ENCODE measurements around the gene MYOM1. TPM values are rescaled to one million over a fixed set of nuclear protein-coding genes. Genes with fewer than 3 reads are reported as not detected.

The MYOM1 gene
- total and polyA plus RNA-seq, 2 donors (not counting 3 experiments of a cell fraction or from before 2014, with no cell fraction given): 0.08 TPM; not detected in 1

GRCh38 chr18:3054780-3055179 lies 165.0 kb downstream of the MYOM1 start:
- H3K4me1 ChIP-seq (ENCODE audit: control insufficient read depth, extremely low read depth, insufficient read depth, low read length): no peaks in the 10 kb centered on the region
- H3K27me3 ChIP-seq (ENCODE audit: control insufficient read depth in 2 of 2, insufficient read depth in 2 of 2, low read length in 2 of 2): no peaks in the 10 kb centered on the region
- BruUV-seq (replicated peaks): no TSS peak
- no peaks in the 10 kb centered on the region for H3K9me1 ChIP-seq (replicated peaks; ENCODE audit: control insufficient read depth, extremely low read depth, insufficient read depth, low read length)
- CTCF ChIA-PET: interaction anchor here (1.1 to 2.2 kb wide), 3 partner anchors 9 to 97 kb away, joined by 3 to 6 read pairs (median 5); no protein-coding TSS in a partner anchor
- no peaks in the 10 kb centered on the region for H4K20me1 ChIP-seq (replicated peaks; ENCODE audit: control insufficient read depth, extremely low read depth, insufficient read depth, low read length)
- intact Hi-C loops (cut with micrococcal nuclease): no loop called here
- TF ChIP-seq FOS (IDR thresholded peaks at IDR 0.05; ENCODE audit: borderline replicate concordance, insufficient read depth, low read length): no peak
- TF ChIP-seq, protein P1, sequence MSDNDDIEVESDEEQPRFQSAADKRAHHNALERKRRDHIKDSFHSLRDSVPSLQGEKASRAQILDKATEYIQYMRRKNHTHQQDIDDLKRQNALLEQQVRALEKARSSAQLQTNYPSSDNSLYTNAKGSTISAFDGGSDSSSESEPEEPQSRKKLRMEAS (IDR thresholded peaks at IDR 0.05; ENCODE audit: insufficient read depth, insufficient read length): no peak
- no peak for TF ChIP-seq POLR2AphosphoS5 (IDR thresholded peaks at IDR 0.05; ENCODE audit: insufficient read depth, low read depth, low read length)
- no peak for TF ChIP-seq MYC (IDR thresholded peaks at IDR 0.05; ENCODE audit: low read depth, low read length)
- TF ChIP-seq JUN (IDR thresholded peaks at IDR 0.05; ENCODE audit: borderline replicate concordance, insufficient read depth, insufficient read length, low read depth): no peak
- TF ChIP-seq POLR2A (IDR thresholded peaks at IDR 0.05; ENCODE audit: low read depth, low read length): no peak
- TF ChIP-seq GATA2 (IDR thresholded peaks at IDR 0.05; ENCODE audit: insufficient read depth, insufficient read length, low read depth, low read length): no peak
- no peak for TF ChIP-seq CTCF (IDR thresholded peaks at IDR 0.05; ENCODE audit: extremely low read depth in 1 of 2, insufficient read depth in 1 of 2, low read depth in 1 of 2, low read length in 2 of 2)
- no peak for TF ChIP-seq EZH2 (IDR thresholded peaks at IDR 0.05; ENCODE audit: borderline replicate concordance, low read depth, low read length, severe bottlenecking)
- FAIRE-seq (no peak), DNase-seq (ENCODE audit: low read depth, low spot score) (no peak)
- no peak overlapping the region for H3K9ac ChIP-seq (replicated peaks; ENCODE audit: extremely low read depth, insufficient read depth, low read length)
- H3K36me3 ChIP-seq (ENCODE audit: control insufficient read depth in 2 of 2, extremely low read depth in 1 of 2, insufficient read depth in 2 of 2, low read length in 2 of 2): no peaks in the 10 kb centered on the region
- H2AFZ ChIP-seq (ENCODE audit: low read depth, low read length): no peak overlapping the region
- no peak overlapping the region for H3K4me2 ChIP-seq (ENCODE audit: insufficient read depth, low read length)
- dilution Hi-C loops (cut with MboI; ENCODE audit: extremely low pct_ligation_motif_present, low sequenced_read_pairs): no loop called here
- no peaks in the 10 kb centered on the region for H3K9me3 ChIP-seq (replicated peaks; ENCODE audit: control insufficient read depth, insufficient read depth, low read length)
- no peak overlapping the region for H3K27ac ChIP-seq (ENCODE audit: insufficient read depth, low read depth, low read length)
- H3K79me2 ChIP-seq (ENCODE audit: control insufficient read depth, insufficient read depth, low read length): no peaks in the 10 kb centered on the region
- POLR2A ChIA-PET: no interaction called here
- no peak overlapping the region for H3K4me3 ChIP-seq (replicated peaks in 1 of 3; ENCODE audit: insufficient read depth in 1 of 3, low read depth in 1 of 3, low read length in 3 of 3)
